AG09309 (cell line): ENCODE results near the gene LTBR.
"Not testable (repeated sequence)": the region's sequence is repeated elsewhere in the genome, so short reads cannot be mapped to it uniquely, and the experiment has no call there.

ENCODE experiments used
- DNase-seq: peaks from one replicate; pipeline ENCODE4 v3.0.0-alpha.2; 2010; ENCODE audit warnings: low read depth
- H3K4me3 ChIP-seq: 2 replicates; pipeline ENCODE4 v1.5.1; 2011; ENCODE audit warnings: mild to moderate bottlenecking, low read depth, low read length, moderate library complexity; ENCODE audit not compliant: control insufficient read depth
- CTCF ChIP-seq: IDR thresholded peaks from 2 replicates; pipeline ENCODE4 v1.5.1; 2011; ENCODE audit warnings: mild to moderate bottlenecking, low read depth, low read length, inconsistent platforms; ENCODE audit not compliant: insufficient read depth, control insufficient read depth; ENCODE audit errors: missing control alignments

LTBR gene

GRCh38 chr12:6342140-6342889 lies 41.6 kb upstream of the LTBR start:
- peak overlapping the region; percentile 63 for H3K4me3 ChIP-seq
- no peak for DNase-seq
- no peak for TF ChIP-seq CTCF

GRCh38 chr12:6343518-6343917 lies 40.4 kb upstream of the LTBR start:
- H3K4me3 ChIP-seq = no peak overlapping the region
- DNase-seq = no peak
- TF ChIP-seq CTCF = no peak

- not testable (repeated sequence) for H3K4me3 ChIP-seq
These were observed 39.8 kb upstream of the LTBR start for GRCh38 chr12:6344101-6344660.

DNA sequence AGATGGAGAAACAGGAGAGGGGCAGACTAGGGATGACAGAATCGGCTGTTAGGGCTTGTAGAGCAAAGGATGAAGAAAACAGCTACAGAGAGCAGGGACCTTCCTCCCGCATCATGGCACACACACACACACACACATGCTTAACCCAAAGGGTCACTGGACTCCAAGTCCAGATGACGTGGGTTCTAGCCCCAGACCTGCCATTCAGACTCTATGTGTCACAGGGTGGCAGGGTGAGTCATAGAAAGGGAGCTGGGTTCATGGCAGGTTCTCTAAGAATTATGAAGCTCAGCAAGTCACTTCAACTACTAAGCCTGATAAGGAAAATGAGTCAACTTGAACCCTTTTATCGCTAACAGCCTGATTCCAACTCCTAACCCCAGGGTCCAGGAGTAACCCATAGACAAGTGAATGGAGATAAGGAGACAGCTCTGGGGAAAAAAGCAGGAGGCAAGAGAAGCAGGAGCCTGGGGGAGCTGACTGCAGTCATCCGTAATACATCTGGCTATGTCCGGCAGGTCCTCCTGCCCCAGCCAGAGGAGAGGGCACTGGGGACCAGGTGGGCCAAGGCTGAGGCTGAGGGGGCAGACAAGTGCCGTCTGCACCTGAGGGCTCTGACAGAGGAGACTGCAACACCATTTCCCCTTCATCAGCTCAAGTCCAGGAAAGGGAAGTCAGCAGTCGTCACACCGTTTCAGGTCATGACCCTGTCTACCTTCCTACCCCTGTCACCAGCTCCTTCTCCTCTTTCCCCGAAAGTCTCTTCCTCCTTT lies 38.5 kb upstream of the LTBR start:
- no peak overlapping the region for H3K4me3 ChIP-seq
- DNase-seq = peak; percentile 85
- no peak for TF ChIP-seq CTCF

More at GRCh38 chr12:6344101-6344660, 39.8 kb upstream of the LTBR start:
- not testable (repeated sequence) for DNase-seq

DNA sequence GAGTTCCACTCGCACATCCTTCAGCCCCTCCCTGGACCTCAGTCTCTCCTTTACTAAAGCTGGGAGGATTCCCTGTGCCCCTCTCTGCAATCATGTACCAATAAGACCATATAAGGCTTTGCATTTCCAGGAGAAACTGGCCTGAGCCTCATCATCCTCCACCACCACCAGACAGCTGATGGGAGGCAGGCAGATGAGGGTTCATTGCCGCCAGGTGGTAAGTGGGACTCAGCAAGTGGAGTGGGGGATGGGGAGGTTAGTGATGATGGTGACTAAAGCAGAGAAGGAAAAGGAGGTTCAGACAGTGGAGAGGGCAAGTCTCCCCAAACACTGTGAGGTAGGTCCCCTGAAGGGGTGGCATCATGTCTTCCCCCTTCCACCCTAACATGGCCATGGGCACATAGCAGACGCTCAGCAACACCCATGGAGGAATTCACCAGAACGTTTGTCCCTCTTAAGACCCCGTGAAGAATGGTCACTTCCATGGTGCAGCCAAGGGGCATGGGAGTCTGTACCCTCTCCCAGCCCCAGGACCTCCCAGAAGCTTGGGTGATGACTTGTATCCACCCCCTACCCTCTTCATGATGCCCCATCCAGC lies 37.6 kb upstream of the LTBR start:
- no peak for TF ChIP-seq CTCF
- H3K4me3 ChIP-seq = no peak overlapping the region
- no peak for DNase-seq

DNA sequence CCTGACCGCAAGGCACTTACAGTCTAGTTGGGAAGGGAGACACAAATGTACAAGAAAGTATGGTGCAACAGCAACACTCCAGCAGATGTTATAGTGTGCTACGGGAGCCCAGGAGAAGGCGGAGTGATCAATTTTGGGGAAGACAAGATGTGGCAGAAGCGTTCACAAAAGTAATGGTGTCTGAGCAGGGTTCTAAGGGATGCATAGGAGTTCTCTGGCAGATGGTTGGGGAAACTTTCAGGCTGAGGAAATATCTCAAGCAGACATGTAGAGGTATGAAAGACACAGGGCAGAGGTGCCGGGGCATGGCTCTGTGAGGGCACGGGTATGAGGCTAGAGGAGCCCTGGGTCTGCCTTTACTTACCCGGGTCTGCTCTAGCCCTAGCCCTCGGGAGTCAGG lies 37.0 kb upstream of the LTBR start:
- H3K4me3 ChIP-seq = no peak overlapping the region
- DNase-seq = no peak
- TF ChIP-seq CTCF = no peak
